GM18498 (cell line): ENCODE measurements around the gene RNPEP.
"Not testable (repeated sequence)": the region's sequence is repeated elsewhere in the genome, so short reads cannot be mapped to it uniquely, and the experiment has no call there.

ENCODE experiments used
- ATAC-seq: cut with Tn5 transposase; IDR thresholded peaks from one replicate; pipeline ENCODE4 v1.9.1; 2021; ENCODE audit warnings: mild to moderate bottlenecking, moderate library complexity; ENCODE audit not compliant: unreplicated experiment

The RNPEP gene

GRCh38 chr1:202009326-202010179 lies 27.1 kb downstream of the RNPEP start:
- ATAC-seq: peak; percentile 52

- peak; percentile 70 for ATAC-seq
Measured at GRCh38 chr1:202010180-202011015, 27.9 kb downstream of the RNPEP start, which contains the start of gene ELF3. TSS of gene ELF3 (plus strand) at chr1:202010587. CDS start at chr1:202011137, 550 bp downstream.

- no peak for ATAC-seq
Measured at GRCh38 chr1:202011994-202012393, 29.5 kb downstream of the RNPEP start.

- no peak for ATAC-seq
Measured at GRCh38 chr1:202012544-202013478, 30.4 kb downstream of the RNPEP start.

GRCh38 chr1:202013603-202014002 lies 31.2 kb downstream of the RNPEP start:
- ATAC-seq: no peak

GRCh38 chr1:202014060-202014459 lies 31.6 kb downstream of the RNPEP start:
- no peak for ATAC-seq

GRCh38 chr1:202014915-202015661 lies 32.6 kb downstream of the RNPEP start:
- ATAC-seq: no peak

- ATAC-seq: no peak
Measured at GRCh38 chr1:202015662-202015937, 33.2 kb downstream of the RNPEP start.

GRCh38 chr1:202016022-202016810 lies 33.8 kb downstream of the RNPEP start:
- no peak for ATAC-seq

GRCh38 chr1:202016811-202017748 lies 34.6 kb downstream of the RNPEP start:
- ATAC-seq: no peak

GRCh38 chr1:202017749-202018467 lies 35.5 kb downstream of the RNPEP start:
- no peak for ATAC-seq

- ATAC-seq: no peak
Measured at GRCh38 chr1:202018468-202019234, 36.2 kb downstream of the RNPEP start.

GRCh38 chr1:202019235-202019558 lies 36.7 kb downstream of the RNPEP start:
- not testable (repeated sequence) for ATAC-seq

GRCh38 chr1:202023001-202023433 lies 40.6 kb downstream of the RNPEP start:
- ATAC-seq: no peak

GRCh38 chr1:202029171-202029665 lies 46.8 kb downstream of the RNPEP start:
- ATAC-seq: no peak

- ATAC-seq: no peak
Measured at GRCh38 chr1:202029727-202030126, 47.3 kb downstream of the RNPEP start.

GRCh38 chr1:202031796-202032195 lies 49.3 kb downstream of the RNPEP start:
- no peak for ATAC-seq
